ENCODE data around the gene RPGR.

Gene RPGR

DNA sequence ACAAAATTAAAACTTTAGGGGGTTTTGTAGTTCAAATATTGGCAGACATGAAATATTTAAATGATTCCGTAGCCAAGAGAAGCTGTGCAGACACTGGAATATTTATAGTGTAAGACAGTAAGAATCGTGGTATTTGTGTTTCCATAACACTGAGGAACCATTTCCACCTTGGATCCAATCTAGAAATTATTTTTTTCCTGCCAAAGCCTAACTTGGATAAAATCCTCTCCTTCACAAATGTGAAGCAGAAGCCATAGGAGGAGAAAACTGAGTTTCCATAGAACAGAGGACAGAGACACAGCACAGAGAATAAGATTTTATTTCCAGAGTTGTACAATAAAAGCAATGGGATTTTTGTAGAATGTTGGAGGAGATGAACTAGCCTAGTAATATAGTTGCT is 86.8 kb downstream of the RPGR start:
- Histone ChIP-seq H3K27ac (no peak overlapping the region), H3K27me3 (no peaks in the 10 kb centered on the region), H3K4me1 (ENCODE audit: control insufficient read depth in 1 of 2, insufficient read depth in 1 of 2, low read depth in 1 of 2, low read length in 1 of 2) (no peaks in the 10 kb centered on the region), H3K36me3 (no peaks in the 10 kb centered on the region), H3K9me3 (no peaks in the 10 kb centered on the region), H3K4me3 (ENCODE audit: low read depth in 1 of 2, low read length in 1 of 2) (no peak overlapping the region)
- TF ChIP-seq, protein P1, sequence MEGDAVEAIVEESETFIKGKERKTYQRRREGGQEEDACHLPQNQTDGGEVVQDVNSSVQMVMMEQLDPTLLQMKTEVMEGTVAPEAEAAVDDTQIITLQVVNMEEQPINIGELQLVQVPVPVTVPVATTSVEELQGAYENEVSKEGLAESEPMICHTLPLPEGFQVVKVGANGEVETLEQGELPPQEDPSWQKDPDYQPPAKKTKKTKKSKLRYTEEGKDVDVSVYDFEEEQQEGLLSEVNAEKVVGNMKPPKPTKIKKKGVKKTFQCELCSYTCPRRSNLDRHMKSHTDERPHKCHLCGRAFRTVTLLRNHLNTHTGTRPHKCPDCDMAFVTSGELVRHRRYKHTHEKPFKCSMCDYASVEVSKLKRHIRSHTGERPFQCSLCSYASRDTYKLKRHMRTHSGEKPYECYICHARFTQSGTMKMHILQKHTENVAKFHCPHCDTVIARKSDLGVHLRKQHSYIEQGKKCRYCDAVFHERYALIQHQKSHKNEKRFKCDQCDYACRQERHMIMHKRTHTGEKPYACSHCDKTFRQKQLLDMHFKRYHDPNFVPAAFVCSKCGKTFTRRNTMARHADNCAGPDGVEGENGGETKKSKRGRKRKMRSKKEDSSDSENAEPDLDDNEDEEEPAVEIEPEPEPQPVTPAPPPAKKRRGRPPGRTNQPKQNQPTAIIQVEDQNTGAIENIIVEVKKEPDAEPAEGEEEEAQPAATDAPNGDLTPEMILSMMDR (IDR thresholded peaks at IDR 0.05) = no peak

DNA sequence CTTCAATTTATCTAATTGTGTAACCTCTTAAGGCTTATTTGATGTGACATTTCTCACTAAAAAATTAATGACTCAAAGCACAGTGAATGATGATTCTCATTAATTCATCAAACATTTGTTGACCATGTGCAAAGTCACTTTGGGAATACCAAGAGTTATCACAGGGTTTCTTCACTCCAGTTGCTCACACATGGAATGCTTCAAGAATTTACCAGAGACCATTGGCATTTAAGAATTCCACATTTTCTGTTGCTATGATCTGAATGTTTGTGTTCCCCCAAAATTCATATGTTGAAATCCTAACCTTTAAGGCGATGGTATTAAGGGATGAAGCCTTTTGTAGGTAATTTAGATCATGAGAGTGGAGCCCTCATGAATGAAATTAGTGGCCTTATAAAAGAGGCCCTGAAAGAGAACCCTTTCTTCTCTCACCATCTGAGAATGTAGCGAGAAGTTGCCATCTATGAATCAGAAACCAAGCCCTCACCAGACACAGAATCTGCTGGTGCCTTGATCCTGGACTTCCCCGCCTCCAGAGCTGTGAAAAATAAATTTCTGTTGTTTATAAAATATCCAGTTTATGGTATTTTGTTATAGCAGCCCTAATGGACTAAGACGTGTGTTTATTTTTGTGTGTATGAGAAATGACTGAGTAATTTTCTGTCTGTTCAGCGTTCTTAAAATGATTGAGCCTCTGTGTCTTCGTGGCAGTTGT is 90.3 kb downstream of the RPGR start:
- no peak overlapping the region for H3K27ac ChIP-seq
- H3K4me3 ChIP-seq (ENCODE audit: low read depth in 1 of 2, low read length in 1 of 2) = no peak overlapping the region
- no peaks in the 10 kb centered on the region for H3K27me3 ChIP-seq
- H3K9me3 ChIP-seq = no peaks in the 10 kb centered on the region
- H3K4me1 ChIP-seq (ENCODE audit: control insufficient read depth in 1 of 2, insufficient read depth in 1 of 2, low read depth in 1 of 2, low read length in 1 of 2) = no peaks in the 10 kb centered on the region
- no peaks in the 10 kb centered on the region for H3K36me3 ChIP-seq
- TF ChIP-seq, protein P1 (IDR thresholded peaks at IDR 0.05) = no peak

DNA sequence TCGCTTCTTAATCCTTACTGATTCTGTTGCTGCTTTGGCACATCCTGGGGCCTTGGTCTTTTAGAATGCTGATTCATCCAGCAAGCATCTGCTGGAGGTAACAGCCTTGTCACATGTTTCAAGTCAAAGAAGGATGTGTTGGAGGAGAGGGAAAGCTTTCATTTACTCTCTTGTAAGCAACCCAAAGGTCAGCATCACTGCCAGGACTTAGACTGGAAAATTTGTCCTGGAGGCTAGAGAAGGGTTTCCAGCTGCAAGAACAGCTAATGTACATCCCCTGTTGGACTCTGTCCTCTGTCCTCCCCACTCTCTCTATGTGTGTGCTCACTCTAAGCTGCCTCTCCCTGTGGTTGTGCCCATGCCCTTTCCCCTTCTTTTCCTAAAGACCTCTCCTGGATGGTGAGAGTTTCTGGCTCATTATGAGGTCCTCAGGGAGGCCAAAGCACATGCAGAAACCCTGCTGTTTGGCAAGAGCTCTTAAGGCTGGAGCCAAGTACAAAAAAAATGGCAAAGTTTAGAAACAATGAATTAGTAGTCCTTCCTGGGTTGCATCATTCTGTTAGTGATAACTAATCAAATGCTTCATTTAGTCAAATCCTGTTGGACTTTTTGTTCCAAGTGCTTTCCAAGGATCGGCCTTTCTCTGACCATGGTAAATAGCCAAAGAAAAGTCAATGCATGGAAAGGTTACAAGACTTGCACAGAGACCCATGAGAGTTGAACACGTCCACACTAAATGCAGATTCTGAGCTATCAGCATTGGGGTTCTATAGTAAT is 93.2 kb downstream of the RPGR start:
- Histone ChIP-seq H3K36me3 (no peaks in the 10 kb centered on the region), H3K27me3 (no peaks in the 10 kb centered on the region), H3K4me1 (ENCODE audit: control insufficient read depth in 1 of 2, insufficient read depth in 1 of 2, low read depth in 1 of 2, low read length in 1 of 2) (no peaks in the 10 kb centered on the region), H3K9me3 (no peaks in the 10 kb centered on the region), H3K4me3 (ENCODE audit: low read depth in 1 of 2, low read length in 1 of 2) (no peak overlapping the region), H3K27ac (no peak overlapping the region)
- TF ChIP-seq, protein P1 (IDR thresholded peaks at IDR 0.05) = no peak

DNA sequence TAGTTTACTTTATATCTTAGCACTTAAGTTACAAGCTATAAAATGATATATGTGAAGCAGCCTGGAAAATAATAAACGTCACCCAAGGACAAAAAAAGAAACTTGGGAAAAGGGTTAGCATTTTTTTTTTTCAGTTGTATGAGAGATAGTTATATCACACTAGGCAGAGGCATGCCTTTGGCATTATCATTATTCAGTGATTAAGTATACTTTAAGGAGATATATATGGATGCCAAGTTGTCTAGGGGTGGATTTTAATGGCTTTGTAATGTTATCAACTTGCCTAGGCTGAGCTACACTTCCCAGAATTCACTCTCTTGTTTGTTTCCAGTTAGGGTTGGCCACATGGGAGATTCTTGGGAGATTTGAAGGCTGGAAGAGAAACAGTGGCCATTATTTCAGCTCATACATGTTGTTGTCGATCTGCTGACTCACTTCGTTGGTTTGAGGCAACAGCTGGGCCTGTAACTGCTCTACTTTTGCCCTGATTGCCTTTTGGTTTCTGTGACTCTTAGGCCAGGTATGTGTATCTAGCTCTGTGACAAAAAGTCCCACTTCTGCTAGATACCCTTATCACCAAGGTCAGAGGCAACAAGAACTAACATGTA is 95.1 kb downstream of the RPGR start:
- Histone ChIP-seq H3K27me3 (no peaks in the 10 kb centered on the region), H3K9me3 (no peaks in the 10 kb centered on the region), H3K4me3 (ENCODE audit: low read depth in 1 of 2, low read length in 1 of 2) (no peak overlapping the region), H3K36me3 (no peaks in the 10 kb centered on the region), H3K27ac (no peak overlapping the region), H3K4me1 (ENCODE audit: control insufficient read depth in 1 of 2, insufficient read depth in 1 of 2, low read depth in 1 of 2, low read length in 1 of 2) (no peaks in the 10 kb centered on the region)
- TF ChIP-seq, protein P1 (IDR thresholded peaks at IDR 0.05) = no peak

DNA sequence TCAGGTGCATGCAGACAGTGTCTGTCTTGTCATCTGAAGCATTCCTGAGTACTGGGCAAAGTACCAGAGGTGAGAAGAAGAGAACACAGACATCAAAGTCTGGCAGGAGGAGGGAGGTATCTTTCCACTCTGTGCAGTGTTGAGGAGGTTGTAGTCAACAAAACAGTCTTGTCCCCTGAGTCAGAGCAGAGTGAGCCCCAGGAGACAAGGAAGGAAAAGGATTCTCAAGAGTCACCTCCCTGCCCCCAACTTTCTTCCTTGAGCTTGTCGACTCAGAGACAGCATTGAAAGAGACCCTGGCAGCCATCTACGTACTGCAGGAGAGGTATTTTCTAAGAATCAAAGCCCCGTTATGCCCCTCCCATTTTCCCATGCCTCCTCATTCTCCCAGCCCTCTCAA is 102.2 kb downstream of the RPGR start:
- Histone ChIP-seq H3K4me1 (ENCODE audit: control insufficient read depth in 1 of 2, insufficient read depth in 1 of 2, low read depth in 1 of 2, low read length in 1 of 2) (peaks cover 0 to 5% of the 10 kb centered on the region in 2 experiments), H3K27me3 (peaks cover 51% of the 10 kb centered on the region), H3K36me3 (no peaks in the 10 kb centered on the region), H3K4me3 (ENCODE audit: low read depth in 1 of 2, low read length in 1 of 2) (no peak overlapping the region), H3K9me3 (no peaks in the 10 kb centered on the region), H3K27ac (no peak overlapping the region)
- TF ChIP-seq, protein P1 (IDR thresholded peaks at IDR 0.05) = no peak

All from neutrophil (primary cell).